NCI-H82 (cell line): Measurements from ENCODE around the gene CCT6A.
"Not testable (repeated sequence)": the region's sequence is repeated elsewhere in the genome, so short reads cannot be mapped to it uniquely, and the experiment has no call there.

Experiments
- DNase-seq: peaks from one replicate; lab custom pipeline; 2025; lab: John Stamatoyannopoulos, UW

The CCT6A gene

GRCh38 chr7:56098187-56099008 lies 46.8 kb downstream of the CCT6A start:
- not testable (repeated sequence) for DNase-seq

GRCh38 chr7:56099653-56100052 lies 48.1 kb downstream of the CCT6A start:
- peak; percentile 16 for DNase-seq

GRCh38 chr7:56104138-56104537 lies 52.6 kb downstream of the CCT6A start:
- DNase-seq = not testable (repeated sequence)

DNA sequence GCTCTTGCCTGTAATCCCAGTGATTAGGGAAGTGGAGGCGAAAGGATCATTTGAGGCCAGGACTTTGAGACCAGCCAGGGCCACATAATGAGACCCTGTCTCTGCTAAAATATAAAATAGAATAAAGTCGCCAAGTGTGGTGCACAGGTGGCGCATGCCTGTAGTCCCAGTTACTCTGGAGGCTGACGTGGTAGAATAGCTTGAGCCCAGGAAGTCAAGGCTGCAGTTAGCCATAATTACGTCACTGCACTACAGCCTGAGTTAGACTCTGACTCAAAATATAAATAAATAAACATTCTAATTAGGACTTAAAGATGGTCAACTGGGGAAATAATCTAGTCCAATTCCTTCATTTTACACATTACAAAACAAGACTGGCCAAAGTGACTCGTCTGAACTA lies 53.9 kb downstream of the CCT6A start:
- DNase-seq = peak; percentile 41

DNA sequence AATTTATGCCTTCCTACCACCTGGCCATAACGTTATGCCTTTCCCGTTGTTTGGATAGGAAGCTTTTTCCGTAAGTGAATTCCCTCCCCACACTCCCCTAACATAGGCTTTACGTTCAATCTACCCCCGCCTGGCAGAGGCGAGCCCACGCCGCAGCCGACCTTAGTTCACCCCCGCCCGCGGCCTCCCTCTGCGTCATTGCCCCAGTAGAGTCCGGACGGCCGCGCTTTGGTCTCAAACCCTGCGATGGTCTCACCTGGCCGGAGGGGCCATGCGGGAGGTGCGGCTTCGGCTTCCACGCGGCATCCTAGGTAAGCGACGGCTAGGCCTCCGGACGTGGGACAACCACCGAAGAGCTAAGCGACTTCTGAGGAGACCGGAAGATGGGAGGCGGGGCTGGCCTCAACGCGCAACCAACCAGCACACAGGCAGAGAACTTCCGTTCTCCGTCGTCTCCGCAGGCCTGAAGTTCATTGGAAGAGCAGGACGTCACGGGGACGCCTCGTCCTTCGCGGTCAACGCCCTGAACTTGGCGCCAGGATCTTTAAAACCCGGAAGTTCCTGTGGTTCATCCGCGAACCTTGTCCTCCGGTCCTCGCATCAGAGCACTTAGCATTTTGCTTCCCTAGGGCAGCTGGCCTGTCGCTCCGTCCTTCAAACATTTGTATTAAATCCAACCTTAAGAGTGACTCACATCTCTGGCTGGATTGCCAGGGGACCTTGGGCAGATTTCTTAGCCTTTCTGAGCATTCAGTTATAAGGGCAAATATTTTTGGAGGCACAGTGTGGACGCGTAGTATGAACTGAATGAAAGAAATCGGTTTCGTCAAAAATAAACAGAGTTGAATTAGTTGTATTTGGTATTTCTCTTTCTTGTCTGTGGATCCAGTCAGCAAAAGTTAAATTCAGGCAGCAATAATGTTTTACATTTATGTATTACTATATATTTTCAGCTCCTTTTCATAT lies 54.8 kb downstream of the CCT6A start, which contains the start of gene CHCHD2:
TSS of gene CHCHD2 (minus strand) at position 369 of the 966 bp plus-strand sequence. CDS start at position 306, 63 bp downstream.
- peak; percentile 99 for DNase-seq

DNA sequence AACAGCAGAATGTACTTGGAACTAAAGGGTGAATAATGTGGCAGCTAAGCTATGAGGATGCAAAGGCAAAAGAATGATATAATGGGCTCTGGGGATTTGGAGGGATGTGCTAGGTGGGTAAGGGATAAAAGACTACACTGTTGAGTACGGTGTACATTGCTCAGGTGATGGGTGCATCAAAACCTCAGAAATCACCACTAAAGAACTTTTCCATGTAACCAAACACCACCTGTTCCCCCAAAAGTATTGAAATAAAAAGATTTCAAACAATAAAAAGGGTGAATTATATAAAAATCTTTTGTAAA lies 56.3 kb downstream of the CCT6A start:
- no peak for DNase-seq

GRCh38 chr7:56110611-56111010 lies 59.0 kb downstream of the CCT6A start:
- no peak for DNase-seq

GRCh38 chr7:56112244-56112643 lies 60.7 kb downstream of the CCT6A start:
- DNase-seq = not testable (repeated sequence)
